PFSK-1 (cell line): ENCODE data around the gene HIRA.

Source experiments
- FOXP2 ChIP-seq: optimal IDR thresholded peaks from 2 replicates; pipeline ENCODE3; 2011; ENCODE audit warnings: borderline replicate concordance, control low read depth, inconsistent platforms; ENCODE audit not compliant: insufficient read depth; ENCODE audit errors: extremely low read length, extremely low read depth
- POLR2AphosphoS5 ChIP-seq: IDR thresholded peaks from 2 replicates; pipeline ENCODE4 v1.6.1; 2012; ENCODE audit warnings: low read depth, mild to moderate bottlenecking, control low read depth, low read length, moderate library complexity
- SIN3A ChIP-seq: IDR thresholded peaks from 2 replicates; pipeline ENCODE4 v1.6.1; 2012; ENCODE audit warnings: mild to moderate bottlenecking, low read length, moderate library complexity, borderline replicate concordance; ENCODE audit not compliant: insufficient read depth
- TAF1 ChIP-seq: IDR thresholded peaks from 2 replicates; pipeline ENCODE4 v1.6.1; 2012; ENCODE audit warnings: low read length, control low read depth, borderline replicate concordance; ENCODE audit not compliant: insufficient read depth
- TF ChIP-seq, protein P1 (sequence below), 2 experiments: IDR thresholded peaks; 2 replicates each; pipeline versions ENCODE4 v1.6.1 to v1.8.0; 2011 to 2012; ENCODE audit warnings: low read depth in 2 of 2, low read length in 2 of 2, control low read depth in 1 of 2, inconsistent platforms in 1 of 2, mild to moderate bottlenecking in 1 of 2, moderate library complexity in 1 of 2; ENCODE audit not compliant: insufficient read depth in 1 of 2

HIRA gene

DNA sequence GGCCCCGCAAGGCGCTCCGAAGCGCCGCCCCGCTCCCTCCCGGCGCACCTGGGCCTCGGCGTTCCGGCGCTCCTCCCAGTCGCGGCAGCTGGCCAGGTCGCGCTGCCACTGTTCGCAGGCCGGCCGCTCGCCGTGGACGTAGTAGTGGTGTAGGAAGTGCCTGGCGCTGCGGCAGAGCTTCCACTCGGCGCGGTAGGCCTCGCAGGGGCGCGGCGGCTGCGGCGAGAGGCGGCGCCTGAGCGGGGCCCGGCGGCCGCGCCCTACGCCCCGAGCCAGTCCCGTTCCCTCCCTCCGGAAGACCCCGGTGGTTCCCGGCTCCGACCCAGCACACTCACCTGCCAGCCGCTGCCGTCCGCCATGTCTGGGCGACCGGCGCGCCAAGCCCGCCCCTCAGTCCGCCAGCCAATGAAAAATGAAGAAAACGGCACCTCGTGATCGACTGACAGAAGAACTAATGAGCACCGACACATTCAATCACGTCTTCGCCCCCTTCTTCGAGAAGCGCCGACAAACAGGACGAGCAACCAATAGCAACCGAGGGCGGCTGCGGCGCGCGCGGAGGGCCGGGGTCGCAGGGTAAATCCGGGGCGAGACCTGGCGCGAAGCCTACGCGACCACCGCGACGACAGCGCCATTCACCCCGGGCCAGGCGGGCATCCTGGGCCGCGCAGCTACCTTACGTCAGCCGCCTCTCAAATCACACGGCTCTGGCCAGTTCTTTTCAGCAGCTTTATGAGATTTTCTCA lies 16.0 kb upstream of the HIRA start, which contains the start of gene C22orf39:
TSS of gene C22orf39 (minus strand) at position 382 of the 746 bp plus-strand sequence. CDS start at position 359, 23 bp downstream.
- TF ChIP-seq POLR2AphosphoS5 (peak; percentile 39; the same call in 1 of the 2 replicates), SIN3A (no peak), FOXP2 (peak; percentile 12), TAF1 (peak; percentile 80)

DNA sequence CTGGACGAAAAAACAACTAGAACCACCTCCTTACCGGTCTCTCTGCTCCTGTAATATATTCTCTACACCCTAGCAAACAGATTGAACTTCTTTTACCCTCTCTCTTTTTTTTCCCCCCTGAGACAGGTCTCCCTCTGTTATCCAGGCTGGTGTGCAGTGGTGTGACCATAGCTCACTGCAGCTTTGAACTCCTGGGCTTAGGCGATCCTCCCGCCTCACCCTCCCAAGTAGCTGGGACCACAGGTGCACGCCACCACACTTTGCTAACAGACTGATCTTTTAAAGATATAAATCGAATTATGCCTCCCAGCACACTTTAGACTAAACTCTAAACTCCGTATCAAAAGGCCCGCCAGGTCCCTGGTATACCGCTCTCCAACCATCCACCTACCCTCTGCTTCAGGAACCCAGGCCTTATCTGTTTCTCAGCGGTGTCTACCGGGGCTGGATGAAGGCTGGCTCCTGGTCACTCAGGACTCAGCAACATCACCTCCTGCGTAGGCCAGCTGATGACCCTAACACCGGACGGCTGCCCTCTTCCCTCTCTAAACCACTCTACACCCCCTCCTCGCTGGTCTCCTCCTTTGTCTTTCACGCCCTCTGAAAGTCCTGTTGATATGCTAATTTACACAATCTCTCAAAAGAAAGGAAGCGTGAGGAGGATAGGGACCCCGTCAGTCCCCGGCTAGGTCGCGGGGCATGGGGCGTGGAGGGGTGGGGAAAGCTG lies 15.2 kb upstream of the HIRA start:
- TF ChIP-seq SIN3A = no peak
- no peak for TF ChIP-seq FOXP2

DNA sequence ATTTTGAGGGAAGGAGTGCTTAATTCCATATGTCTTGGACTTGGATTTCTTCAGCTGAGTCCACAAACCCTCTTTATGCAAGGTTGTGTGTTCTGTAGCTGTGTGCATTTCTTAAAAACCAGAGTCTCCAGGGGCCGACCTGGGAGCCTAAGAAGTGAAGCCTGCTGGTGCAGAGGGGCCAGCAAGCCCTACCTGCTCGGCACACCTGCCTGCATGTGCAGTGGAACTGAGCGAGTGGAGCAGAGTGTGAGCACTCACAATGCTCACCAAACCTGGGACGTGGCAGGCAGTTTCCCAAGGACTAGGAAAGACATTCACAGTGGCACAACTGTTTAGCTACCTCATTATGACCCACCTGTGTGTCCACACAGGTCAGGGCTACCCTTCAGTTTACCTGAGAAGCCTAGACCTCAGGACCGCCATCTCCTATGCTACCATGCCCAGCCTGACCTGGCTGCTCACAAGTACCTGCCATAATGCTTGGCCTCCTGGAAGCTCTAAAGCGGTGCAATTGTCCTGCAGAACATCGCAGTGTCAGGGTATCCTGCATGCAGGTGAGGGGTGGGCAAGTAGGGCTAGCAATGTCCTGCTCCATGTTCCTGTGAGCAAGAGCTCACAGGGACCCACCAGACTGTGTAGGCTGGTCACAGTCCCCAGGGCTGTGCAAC lies 12.1 kb upstream of the HIRA start:
- TF ChIP-seq, protein P1, sequence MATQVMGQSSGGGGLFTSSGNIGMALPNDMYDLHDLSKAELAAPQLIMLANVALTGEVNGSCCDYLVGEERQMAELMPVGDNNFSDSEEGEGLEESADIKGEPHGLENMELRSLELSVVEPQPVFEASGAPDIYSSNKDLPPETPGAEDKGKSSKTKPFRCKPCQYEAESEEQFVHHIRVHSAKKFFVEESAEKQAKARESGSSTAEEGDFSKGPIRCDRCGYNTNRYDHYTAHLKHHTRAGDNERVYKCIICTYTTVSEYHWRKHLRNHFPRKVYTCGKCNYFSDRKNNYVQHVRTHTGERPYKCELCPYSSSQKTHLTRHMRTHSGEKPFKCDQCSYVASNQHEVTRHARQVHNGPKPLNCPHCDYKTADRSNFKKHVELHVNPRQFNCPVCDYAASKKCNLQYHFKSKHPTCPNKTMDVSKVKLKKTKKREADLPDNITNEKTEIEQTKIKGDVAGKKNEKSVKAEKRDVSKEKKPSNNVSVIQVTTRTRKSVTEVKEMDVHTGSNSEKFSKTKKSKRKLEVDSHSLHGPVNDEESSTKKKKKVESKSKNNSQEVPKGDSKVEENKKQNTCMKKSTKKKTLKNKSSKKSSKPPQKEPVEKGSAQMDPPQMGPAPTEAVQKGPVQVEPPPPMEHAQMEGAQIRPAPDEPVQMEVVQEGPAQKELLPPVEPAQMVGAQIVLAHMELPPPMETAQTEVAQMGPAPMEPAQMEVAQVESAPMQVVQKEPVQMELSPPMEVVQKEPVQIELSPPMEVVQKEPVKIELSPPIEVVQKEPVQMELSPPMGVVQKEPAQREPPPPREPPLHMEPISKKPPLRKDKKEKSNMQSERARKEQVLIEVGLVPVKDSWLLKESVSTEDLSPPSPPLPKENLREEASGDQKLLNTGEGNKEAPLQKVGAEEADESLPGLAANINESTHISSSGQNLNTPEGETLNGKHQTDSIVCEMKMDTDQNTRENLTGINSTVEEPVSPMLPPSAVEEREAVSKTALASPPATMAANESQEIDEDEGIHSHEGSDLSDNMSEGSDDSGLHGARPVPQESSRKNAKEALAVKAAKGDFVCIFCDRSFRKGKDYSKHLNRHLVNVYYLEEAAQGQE (IDR thresholded peaks at IDR 0.05; ENCODE audit: insufficient read depth in 1 of 2, low read depth in 2 of 2, low read length in 2 of 2) = no peak
- no peak for TF ChIP-seq POLR2AphosphoS5
- no peak for TF ChIP-seq TAF1
- no peak for TF ChIP-seq FOXP2
- TF ChIP-seq SIN3A = no peak

DNA sequence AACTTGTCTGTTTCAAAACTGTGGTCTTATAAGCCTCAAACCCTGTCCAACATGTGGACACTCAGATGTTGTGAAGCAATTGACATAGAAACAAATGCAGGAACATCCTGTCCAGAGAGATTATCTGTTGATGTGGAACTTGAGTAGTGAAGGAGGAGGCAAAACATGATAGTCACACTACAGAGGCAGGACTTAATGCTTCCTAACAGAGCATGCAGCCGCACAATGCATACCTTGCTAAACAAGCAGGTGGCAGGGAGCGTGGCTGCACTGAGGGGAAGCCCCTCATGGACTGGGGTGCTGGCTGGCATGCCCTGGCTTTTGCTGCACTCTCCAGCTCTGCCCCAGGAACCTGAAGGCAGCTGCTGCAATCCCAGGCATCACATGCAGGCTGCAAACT lies 10.6 kb upstream of the HIRA start:
- TF ChIP-seq TAF1 (no peak), POLR2AphosphoS5 (no peak), SIN3A (no peak), FOXP2 (no peak)
- TF ChIP-seq, protein P1 (IDR thresholded peaks at IDR 0.05; ENCODE audit: insufficient read depth in 1 of 2, low read depth in 2 of 2, low read length in 2 of 2) = no peak

DNA sequence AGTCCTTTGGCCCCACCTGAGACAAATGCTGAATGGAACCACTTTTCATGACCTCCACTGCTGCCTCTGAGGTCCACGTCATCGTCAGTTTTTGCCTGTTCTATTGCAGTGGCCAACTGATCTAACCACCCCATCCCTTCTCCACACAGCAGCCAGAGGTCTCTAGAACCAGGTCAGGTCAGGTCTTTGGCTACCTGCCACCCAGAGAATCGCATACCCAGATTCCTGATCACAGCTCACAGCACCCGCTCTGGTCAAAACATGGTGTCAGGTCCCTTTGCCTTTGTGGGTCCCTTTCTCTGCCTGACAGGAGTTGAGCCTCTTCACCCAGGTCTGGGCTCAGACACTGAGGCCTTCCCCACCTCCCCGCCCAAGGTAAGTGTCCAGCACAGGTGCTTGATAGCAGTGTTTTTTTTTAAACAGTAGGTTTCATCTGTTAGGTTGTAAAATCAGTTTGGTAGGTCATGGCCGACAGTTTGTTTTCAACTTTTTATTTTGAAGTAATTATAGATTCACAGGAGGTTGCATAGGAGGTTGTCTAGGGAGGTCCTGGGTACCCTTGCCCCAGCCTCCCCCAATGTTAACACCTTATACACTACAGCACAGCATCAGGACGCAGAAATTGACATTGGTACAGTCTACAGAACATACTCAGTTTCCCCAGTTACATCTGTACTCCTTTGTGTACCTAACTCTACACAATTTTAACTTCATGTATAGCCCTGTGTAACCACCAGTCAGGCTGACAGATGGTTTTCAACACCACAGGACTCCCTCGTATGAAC lies 9.1 kb upstream of the HIRA start:
- TF ChIP-seq FOXP2 (no peak), TAF1 (no peak), SIN3A (no peak), POLR2AphosphoS5 (no peak)
- TF ChIP-seq, protein P1 (IDR thresholded peaks at IDR 0.05; ENCODE audit: insufficient read depth in 1 of 2, low read depth in 2 of 2, low read length in 2 of 2) = no peak
